HepG2 (cell line): ENCODE measurements around the gene GGNBP2. TPM values are rescaled to one million over a fixed set of nuclear protein-coding genes. Genes with fewer than 3 reads are reported as not detected.

Experiments used
- ARID3A ChIP-seq: IDR thresholded peaks from 2 replicates; pipeline ENCODE4 v1.6.1; 2012; ENCODE audit warnings: low read depth, low read length, improper control_type of control experiment
- DMTF1 ChIP-seq: sonication (generic); formaldehyde crosslinking; IDR thresholded peaks from 2 replicates; pipeline ENCODE4 v1.4.0; 2020; ENCODE audit warnings: mild to moderate bottlenecking, missing genetic modification reagents
- JUNB ChIP-seq: sonication (generic); formaldehyde crosslinking; IDR thresholded peaks from 2 replicates; pipeline ENCODE4 v1.8.0; 2022; ENCODE audit warnings: missing genetic modification reagents, mild to moderate bottlenecking, borderline replicate concordance
- NFIC ChIP-seq: IDR thresholded peaks from 2 replicates; pipeline ENCODE4 v1.6.1; 2012; ENCODE audit warnings: mild to moderate bottlenecking, low read length, inconsistent platforms
- NRL ChIP-seq: sonication (generic); formaldehyde crosslinking; IDR thresholded peaks from 2 replicates; pipeline ENCODE4 v1.5.0; 2020; ENCODE audit warnings: missing genetic modification reagents, mild to moderate bottlenecking, moderate library complexity, borderline replicate concordance
- POLR2AphosphoS2 ChIP-seq: IDR thresholded peaks from 2 replicates; pipeline ENCODE4 v1.6.1; 2011; ENCODE audit warnings: low read depth, low read length, improper control_type of control experiment
- SALL1 ChIP-seq: sonication (generic); formaldehyde crosslinking; IDR thresholded peaks from 2 replicates; pipeline ENCODE4 v1.8.0; 2022; ENCODE audit warnings: mild to moderate bottlenecking, missing genetic modification reagents
- SMARCE1 ChIP-seq: fragments of 450-650 bp; IDR thresholded peaks from 2 replicates; pipeline ENCODE4 v1.6.1; 2017; ENCODE audit warnings: borderline replicate concordance
- THYN1 ChIP-seq: sonication (generic); formaldehyde crosslinking; IDR thresholded peaks from 2 replicates; pipeline ENCODE4 v1.8.1; 2023; ENCODE audit warnings: low read depth, mild to moderate bottlenecking, moderate library complexity, missing genetic modification reagents, borderline replicate concordance
- ZNF280B ChIP-seq: sonication (generic); formaldehyde crosslinking; IDR thresholded peaks from 2 replicates; pipeline ENCODE4 v1.5.0; 2020; ENCODE audit warnings: missing genetic modification reagents, mild to moderate bottlenecking, borderline replicate concordance
- ZNF383 ChIP-seq: sonication (generic); formaldehyde crosslinking; IDR thresholded peaks from 2 replicates; pipeline ENCODE4 v1.4.0; 2020; ENCODE audit warnings: missing genetic modification reagents, mild to moderate bottlenecking, borderline replicate concordance
- ZNF432 ChIP-seq: sonication (generic); formaldehyde crosslinking; IDR thresholded peaks from 2 replicates; pipeline ENCODE4 v1.5.0; 2020; ENCODE audit warnings: missing genetic modification reagents, mild to moderate bottlenecking, borderline replicate concordance
- ZNF724P ChIP-seq: sonication (generic); formaldehyde crosslinking; IDR thresholded peaks from 2 replicates; pipeline ENCODE4 v1.8.0; 2022; ENCODE audit warnings: missing genetic modification reagents, borderline replicate concordance
- ZSCAN5A ChIP-seq: sonication (generic); formaldehyde crosslinking; IDR thresholded peaks from 2 replicates; pipeline ENCODE4 v1.8.0; 2022; ENCODE audit warnings: mild to moderate bottlenecking, missing genetic modification reagents, borderline replicate concordance
- polyA plus RNA-seq, 8 experiments: library from polyadenylated mRNA; depleted of rRNA in 3 of 8; stranded (reverse) in 7 of 8; unstranded in 1 of 8; fragments of >200 nt; fragmentation: Illumina TruSeq in 4 of 8; extraction: Trizol in 4 of 8; gene quantifications; 2 replicates each; pipeline versions ENCODE4 v1.2.1 to v1.2.3, GENCODE V29; 2011 to 2016; ENCODE audit warnings: low read depth in 4 of 8, missing spikeins in 1 of 8, mixed read lengths in 1 of 8; ENCODE audit not compliant: insufficient read depth in 1 of 8
- total RNA-seq, 5 experiments: library from RNA; depleted of rRNA; stranded (reverse); fragments of >200 nt; fragmentation: Illumina TruSeq; extraction: Trizol; gene quantifications; 2 replicates each; pipeline ENCODE4 v1.2.3, GENCODE V29; 2016; ENCODE audit warnings: low read depth in 1 of 5

Gene GGNBP2
- total and polyA plus RNA-seq, 2 of the 13 experiments (the other 11 are each of a cell fraction or from before 2014, with no cell fraction given), result 53.3 to 84.2 TPM

- TF ChIP-seq DMTF1 (CRISPR knock-in tag), result no peak
- TF ChIP-seq THYN1 (CRISPR knock-in tag), result no peak
- peak; percentile 57; the same call in 1 of the 2 replicates for TF ChIP-seq NRL (CRISPR knock-in tag)
- TF ChIP-seq ZNF383 (CRISPR knock-in tag), result no peak
- TF ChIP-seq ZSCAN5A (CRISPR knock-in tag), result no peak; the same call in 1 of the 2 replicates
- TF ChIP-seq JUNB (CRISPR knock-in tag), result no peak
- peak; percentile 34; the same call in 1 of the 2 replicates for TF ChIP-seq ZNF724P (CRISPR knock-in tag)
- TF ChIP-seq SMARCE1, result no peak
- TF ChIP-seq ZNF280B, result no peak
- TF ChIP-seq NFIC, result no peak
- peak; percentile 71 for TF ChIP-seq SALL1 (CRISPR knock-in tag)
- no peak for TF ChIP-seq ARID3A
- TF ChIP-seq ZNF432 (CRISPR knock-in tag), result no peak
- no peak for TF ChIP-seq POLR2AphosphoS2
Measured at GRCh38 chr17:36601303-36602029, 56.7 kb downstream of the GGNBP2 start, which contains the start of gene MRM1 (continued).
